HCT116 (cell line): Measurements from ENCODE around the gene GALR2.

Experiments
- CTCF ChIP-seq, 3 experiments: fragments of 200-600 bp in 1 of 3; sonication (generic) in 1 of 3; IDR thresholded peaks in 2 of 3; conservative IDR thresholded peaks in 1 of 3; 2 replicates each; pipeline ENCODE4 v1.5.1; 2012 to 2017; ENCODE audit warnings: low read depth in 2 of 3, low read length in 2 of 3, antibody characterized with exemption in 1 of 3, borderline replicate concordance in 1 of 3, control low read depth in 1 of 3, mild to moderate bottlenecking in 1 of 3, mixed read lengths in 1 of 3, mixed run types in 1 of 3, moderate library complexity in 1 of 3; ENCODE audit not compliant: insufficient read depth in 1 of 3
- POLR2AphosphoS5 ChIP-seq: IDR thresholded peaks from 2 replicates; pipeline ENCODE4 v1.6.1; 2011; ENCODE audit warnings: mild to moderate bottlenecking, low read depth, low read length, moderate library complexity
- REST ChIP-seq: IDR thresholded peaks from 2 replicates; pipeline ENCODE4 v1.6.1; 2012; ENCODE audit warnings: low read depth
- ZBTB33 ChIP-seq: IDR thresholded peaks from 2 replicates; pipeline ENCODE4 v1.6.1; 2011; ENCODE audit warnings: mild to moderate bottlenecking, low read length, moderate library complexity; ENCODE audit not compliant: insufficient replicate concordance; ENCODE audit errors: extremely low read depth

GRCh38 chr17:76088041-76088867 lies 13.7 kb downstream of the GALR2 start:
- TF ChIP-seq CTCF (IDR thresholded peaks at IDR 0.05 in 2 of 3, conservative IDR thresholded peaks at IDR 0.05 in 1 of 3; ENCODE audit: borderline replicate concordance in 1 of 3, insufficient read depth in 1 of 3, low read depth in 2 of 3, low read length in 2 of 3) (peak in 2 of 3 experiments; percentile 29 to 42; a peak in 3 of 6 replicates), REST (no peak), POLR2AphosphoS5 (no peak), ZBTB33 (no peak)
